Activated T-cell treated with anti-CD3 and anti-CD28 coated beads for 24 hours (primary cell): Measurements from ENCODE around the gene CCDC88C.
"Not testable (repeated sequence)": the region's sequence is repeated elsewhere in the genome, so short reads cannot be mapped to it uniquely, and the experiment has no call there.

Experiments
- DNase-seq: peaks from one replicate; pipeline ENCODE4 v3.0.0-alpha.2; 2020; ENCODE audit warnings: low read depth

Gene CCDC88C

GRCh38 chr14:91245029-91245428 lies 172.6 kb downstream of the CCDC88C start:
- DNase-seq, result peak; percentile 57

- no peak for DNase-seq
Observed at GRCh38 chr14:91244501-91244901, 173.1 kb downstream of the CCDC88C start, which contains the start of gene GPR68. Gene GPR68 (minus strand): TSS chr14:91244704. CDS start chr14:91235050, 9,654 bp downstream.

- DNase-seq, result no peak
Observed at GRCh38 chr14:91243074-91243471, 174.5 kb downstream of the CCDC88C start.

GRCh38 chr14:91242635-91243034 lies 175.0 kb downstream of the CCDC88C start:
- DNase-seq, result no peak

GRCh38 chr14:91241863-91242262 lies 175.8 kb downstream of the CCDC88C start:
- no peak for DNase-seq

GRCh38 chr14:91238661-91239060 lies 179.0 kb downstream of the CCDC88C start:
- no peak for DNase-seq

DNA sequence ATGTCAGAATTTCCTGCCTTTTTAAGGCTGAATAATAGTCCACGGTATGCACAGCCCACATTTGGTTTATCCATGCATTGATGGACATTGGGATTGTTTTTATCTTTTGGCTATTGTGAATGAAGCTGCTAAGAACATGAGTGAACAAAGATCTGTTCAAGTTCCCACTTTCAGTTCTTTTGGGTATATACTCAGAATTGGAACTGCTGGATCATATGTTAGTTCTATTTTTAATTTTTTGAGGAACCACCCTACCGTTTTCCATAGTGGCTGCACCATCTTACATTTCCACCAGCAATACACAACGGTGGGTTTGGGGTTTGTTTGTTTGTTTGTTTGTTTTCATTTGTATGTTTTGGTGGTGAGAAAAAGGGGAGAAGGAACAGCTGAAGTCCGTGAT lies 179.5 kb downstream of the CCDC88C start:
- DNase-seq, result no peak

- DNase-seq, result no peak
Observed at GRCh38 chr14:91237219-91237618, 180.4 kb downstream of the CCDC88C start.

DNA sequence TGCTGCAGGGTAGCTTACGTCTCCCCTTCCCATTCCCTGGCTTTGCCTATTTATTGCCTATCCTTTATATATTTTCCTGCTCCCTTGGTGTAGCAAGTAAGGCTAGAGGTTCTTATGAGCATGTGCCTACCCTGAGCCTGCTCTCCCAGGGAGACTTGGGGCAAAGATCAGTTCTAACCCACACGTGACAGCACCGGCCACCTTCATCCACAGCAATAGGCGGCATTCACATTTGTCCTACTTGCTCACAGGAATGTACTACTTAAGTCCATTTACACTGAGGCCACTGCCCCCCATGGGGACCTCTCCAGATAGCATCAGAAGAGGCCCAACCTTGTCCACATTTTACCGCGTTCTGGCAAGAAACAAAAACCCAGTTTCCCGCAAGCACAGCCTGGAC lies 181.8 kb downstream of the CCDC88C start:
- DNase-seq, result no peak

DNA sequence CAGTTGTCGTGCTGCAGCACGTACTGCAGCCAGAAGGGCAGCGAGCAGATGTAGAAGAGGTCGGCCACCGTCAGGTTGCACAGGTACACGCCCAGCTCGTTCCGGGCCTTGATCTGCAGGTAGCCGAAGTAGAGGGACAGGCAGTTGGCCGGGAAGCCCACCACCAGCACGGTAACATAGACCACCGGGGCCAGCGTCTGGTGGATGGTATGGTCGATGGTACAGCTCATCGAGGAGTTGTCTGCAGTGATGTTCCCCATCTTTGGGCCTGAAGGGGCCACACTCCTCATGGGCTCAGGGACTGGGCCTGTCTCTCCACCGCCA lies 182.9 kb downstream of the CCDC88C start:
- DNase-seq, result no peak

- no peak for DNase-seq
Observed at GRCh38 chr14:91233936-91234790, 183.5 kb downstream of the CCDC88C start.

DNA sequence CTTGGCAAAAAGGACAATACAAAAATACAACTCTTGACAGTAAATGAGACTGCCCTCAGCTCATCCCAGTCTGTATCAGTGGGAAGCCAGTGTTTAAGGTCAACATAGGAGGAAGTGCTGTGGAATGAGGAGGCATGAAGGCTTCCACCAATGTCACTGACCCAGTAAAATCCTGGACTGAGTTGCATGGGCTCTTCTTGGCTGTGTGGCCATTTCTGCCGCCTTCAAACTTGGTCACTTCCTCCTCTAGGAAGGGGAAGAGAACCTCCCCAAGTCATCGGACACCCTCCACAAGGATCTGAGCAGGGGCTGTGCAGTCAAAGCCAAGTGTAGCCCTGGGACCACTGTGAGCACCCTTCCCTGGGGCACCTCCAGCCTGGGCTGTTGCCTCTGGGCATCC lies 185.0 kb downstream of the CCDC88C start:
- DNase-seq, result no peak

- no peak for DNase-seq
Observed at GRCh38 chr14:91232052-91232451, 185.6 kb downstream of the CCDC88C start.

DNA sequence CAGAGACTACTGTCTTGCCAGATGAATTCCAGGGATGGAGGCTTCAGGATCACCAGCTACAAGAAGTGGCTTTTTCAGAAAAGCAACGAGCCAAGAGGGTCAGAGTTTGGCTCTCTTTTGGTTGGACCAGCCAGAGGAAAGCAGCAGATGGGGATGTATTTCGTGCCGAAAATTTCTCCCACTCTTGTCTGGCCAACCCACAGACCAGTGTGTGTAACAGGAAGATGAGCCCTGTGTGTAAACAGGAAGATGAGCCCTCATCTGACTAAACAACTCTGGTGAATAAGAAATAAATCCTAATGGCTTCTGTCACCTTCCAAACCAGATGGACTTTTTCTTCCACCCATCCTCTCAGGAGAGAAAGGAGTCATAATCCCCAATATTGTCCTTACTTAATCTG lies 186.2 kb downstream of the CCDC88C start:
- DNase-seq, result no peak

DNA sequence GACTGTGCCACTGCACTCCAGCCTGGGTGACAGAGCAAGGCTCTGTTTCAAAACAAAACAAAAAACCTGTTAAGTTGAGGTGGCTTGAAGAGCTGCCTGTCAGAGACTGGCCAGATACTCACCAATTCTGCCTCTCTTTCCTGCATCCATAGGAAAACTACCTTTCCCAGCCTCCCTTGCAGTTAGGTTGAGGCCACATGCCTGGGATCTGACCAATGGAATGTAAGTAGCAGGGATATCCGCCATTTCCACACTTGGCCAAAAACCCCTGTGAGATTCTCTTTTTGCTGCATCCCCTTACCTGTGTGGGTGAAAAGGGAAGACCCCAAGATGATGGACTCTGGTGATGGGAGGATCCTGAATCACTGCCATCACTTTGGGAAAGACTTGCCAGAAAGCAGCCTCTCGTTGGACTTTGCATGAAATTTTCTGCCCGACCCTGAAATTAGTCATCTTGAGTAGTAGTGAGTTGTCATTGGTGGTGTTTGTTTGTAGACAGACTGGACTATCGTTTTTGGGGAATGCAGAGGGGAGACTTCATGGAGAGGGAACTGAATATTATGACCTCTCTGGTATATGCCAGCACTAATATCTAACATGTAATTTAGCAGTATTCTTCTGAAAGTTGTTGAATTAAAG lies 187.1 kb downstream of the CCDC88C start:
- DNase-seq, result no peak

DNA sequence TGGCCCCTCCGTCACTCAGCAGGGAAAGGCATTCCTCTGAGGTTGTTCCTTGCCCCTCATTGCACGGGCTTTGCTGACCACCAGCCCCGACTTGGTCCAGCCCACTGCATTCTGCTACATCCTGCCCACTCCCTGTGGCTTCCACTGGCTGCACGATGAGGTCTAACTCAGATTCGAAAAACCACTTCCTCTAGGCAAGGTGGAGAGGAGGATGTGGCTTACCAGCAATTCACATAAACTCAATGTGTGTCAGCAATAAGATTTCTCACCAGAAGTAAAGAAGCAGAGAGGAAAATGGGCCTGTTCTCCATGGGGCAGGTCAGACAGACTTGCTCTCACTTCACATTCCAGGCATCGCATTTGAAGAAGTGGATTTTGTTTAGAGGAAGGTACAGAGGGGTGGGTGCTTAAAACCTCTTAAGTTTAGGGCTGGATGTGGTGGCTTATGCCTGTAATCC lies 187.8 kb downstream of the CCDC88C start:
- peak; percentile 62 for DNase-seq

- no peak for DNase-seq
Observed at GRCh38 chr14:91229005-91229382, 188.6 kb downstream of the CCDC88C start.

DNA sequence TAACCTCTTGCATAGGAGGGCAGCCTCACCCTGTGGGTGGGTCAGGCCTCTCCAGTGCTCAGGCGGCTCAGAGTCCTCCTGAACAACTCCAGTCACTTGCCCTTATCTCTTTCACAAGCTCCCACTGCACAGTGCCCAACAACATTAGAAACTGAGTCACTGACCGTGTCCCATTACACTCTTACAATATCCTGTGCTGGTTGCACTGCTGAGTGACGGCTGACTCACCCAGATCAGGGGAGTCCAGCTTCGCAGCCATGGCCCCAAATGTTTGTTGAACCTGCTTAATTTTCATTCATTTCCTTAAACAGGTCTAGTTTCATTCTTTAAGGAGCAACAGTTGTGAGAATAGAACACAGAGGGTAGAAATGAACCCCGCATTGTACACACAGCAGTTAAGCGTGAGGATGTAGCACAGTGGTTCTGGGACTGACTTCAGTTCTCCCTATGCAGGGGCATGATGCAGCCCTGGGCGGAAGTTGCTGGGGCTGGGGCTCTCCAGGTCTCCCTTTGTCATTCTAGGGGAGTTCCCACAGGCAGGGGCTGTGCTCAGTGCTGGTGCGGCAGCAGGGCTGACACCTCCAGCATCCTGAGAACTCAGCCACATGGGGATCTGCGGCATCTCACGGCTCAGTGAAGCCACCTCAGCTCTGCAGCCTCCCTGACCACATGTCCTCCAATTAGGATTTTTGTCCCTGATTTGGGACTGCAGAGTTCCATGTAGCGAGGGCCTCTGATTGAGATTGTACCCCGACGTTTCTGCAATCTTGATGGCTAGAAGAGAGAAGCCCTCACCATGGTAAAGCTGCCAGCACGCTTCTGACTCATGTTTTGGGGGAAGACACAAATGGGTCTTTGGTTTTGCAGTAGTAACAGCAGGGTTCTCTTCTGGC lies 189.3 kb downstream of the CCDC88C start:
- peak; percentile 83 for DNase-seq

GRCh38 chr14:91227183-91227628 lies 190.4 kb downstream of the CCDC88C start:
- DNase-seq, result no peak

- not testable (repeated sequence) for DNase-seq
Observed at GRCh38 chr14:91226360-91226759, 191.3 kb downstream of the CCDC88C start.

- no peak for DNase-seq
Observed at GRCh38 chr14:91225025-91225424, 192.6 kb downstream of the CCDC88C start.

DNA sequence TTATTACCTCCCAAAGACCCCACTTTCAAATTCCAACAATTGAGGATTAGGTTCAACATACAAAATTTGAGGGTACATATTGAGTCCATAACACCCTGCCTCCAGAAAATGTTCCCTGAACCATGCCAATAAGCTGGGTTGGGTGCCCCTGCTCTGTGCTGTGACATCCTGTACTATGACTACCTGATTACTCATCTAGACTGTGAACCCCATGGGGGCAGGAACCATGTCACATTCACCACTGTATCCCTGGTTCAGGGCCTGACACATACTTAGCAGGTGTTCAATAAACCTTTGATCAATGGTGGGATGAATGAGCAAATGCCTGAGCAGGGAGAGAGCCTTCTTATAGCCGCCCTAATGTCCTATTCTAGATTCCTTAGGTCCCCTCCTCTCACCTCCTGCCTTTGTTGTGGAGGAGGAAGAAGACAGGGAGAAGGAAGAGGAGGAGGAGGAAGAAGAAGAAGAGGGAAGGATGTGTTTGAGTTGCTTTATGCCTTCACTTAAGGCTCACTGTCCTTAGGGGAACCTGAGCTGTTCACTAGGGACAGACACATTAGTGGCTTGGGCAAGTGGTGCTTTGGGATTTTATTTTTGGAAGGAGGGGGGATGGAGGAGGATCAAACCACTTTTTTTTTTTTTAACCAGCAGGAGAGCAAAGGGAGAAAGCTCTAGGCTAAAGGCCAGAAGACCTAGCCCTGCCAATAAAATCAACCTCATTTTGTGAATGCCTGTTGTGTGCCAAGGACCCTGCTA lies 194.4 kb downstream of the CCDC88C start:
- no peak for DNase-seq
